ENCODE results near the gene INCENP.
"Not testable (repeated sequence)": the region's sequence is repeated elsewhere in the genome, so short reads cannot be mapped to it uniquely, and the experiment has no call there.

INCENP gene

DNA sequence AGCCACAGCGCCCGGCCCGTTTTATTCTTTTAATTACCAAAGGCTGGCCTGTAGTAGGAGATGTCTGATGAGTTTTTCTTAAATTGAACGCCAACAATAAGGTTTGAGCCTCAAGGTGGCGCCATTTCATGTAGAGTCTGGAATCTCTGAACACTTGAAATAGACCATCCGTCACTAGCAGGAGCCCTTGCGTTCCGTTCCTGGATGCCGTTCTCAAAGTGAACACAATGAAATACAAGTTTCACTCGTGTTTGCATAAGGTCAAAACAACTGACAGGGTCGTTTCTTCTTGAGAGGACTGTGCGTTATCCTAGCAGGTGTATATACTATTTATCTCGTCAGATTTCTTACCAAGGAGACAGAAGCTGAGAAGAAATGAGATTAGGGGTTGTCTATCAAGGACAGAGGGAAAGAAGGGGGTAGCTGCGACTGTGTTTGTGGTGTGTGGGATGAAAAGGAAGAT, 47.5 kb downstream of the INCENP start:
- peak; percentile 69 to 73 for DNase-seq (ENCODE audit: low read depth in 2 of 2)

DNA sequence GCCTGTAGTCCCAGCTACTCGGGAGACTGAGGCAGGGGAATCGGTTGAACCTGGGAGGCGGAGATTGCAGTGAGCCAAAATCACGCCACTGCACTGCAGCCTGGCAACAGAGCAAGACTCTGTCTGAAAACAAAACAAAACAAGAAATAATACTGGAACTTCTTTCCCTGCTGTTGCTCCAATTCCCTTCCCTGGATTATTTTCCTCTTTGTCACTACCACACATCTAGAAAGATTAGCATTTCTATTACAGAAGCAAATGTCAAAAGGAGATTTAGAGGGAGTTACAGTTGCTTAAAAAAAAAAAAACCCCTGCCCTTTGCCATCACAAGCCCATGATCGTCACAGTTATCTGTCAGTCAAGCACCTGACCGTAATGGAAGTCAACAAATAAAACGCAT, 48.5 kb downstream of the INCENP start:
- DNase-seq (ENCODE audit: low read depth in 2 of 2) = no peak

DNA sequence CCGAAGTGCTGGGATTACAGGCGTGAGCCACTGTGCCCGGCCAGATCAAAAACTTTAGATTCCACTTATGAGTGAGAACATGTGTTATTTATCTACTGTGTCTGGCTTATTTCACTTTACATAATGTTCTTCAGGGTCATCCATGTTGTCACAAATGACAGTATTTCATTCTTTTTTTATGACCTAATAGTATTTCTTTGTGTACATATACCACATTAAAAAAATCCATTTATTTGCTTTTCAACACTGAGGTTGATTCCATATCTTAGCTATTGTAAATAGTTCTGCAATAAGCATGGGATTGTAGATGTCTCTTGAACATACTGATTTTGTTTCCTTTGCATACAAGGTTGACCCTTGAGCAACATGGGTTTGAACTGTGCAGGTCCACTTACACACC, 53.0 kb downstream of the INCENP start:
- no peak for DNase-seq (ENCODE audit: low read depth in 2 of 2)

DNA sequence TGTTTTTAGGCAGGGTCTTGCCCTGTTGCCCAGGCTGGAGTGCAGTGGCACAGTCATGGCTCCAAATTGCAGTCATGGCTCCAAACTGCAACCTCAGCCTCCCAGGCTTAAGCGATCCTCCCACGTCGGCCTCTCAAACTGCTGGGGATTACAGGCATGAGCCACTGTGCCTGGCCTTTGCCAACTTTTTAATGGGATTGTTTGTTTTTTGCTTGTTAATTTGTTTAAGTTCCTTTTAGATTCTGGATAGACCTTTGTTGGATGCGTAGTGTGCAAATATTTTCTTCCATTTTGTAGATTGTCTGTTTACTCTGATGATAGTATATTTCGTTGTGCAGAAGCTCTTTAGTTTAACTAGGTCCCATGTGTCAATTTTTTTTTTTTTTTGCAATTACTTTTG, 56.2 kb downstream of the INCENP start:
- no peak for DNase-seq (ENCODE audit: low read depth in 2 of 2)

DNA sequence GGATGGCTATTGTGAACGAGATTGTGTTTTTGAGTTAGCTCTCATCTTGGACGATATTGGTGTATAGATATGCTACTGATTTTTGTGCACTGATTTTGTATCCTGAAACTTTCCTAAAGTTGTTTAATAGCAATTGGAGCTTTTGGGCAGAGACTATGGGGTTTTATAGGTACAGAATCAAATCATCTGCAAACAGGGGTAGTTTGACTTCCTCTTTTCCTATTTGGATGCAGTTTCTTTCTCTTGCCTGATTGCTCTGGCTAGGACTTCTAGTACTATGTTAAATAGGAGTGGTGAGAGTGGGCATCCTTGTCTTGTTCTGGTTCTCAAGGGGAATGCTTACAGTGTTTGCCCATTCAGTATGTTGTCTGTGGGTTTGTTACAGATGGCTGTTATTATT, 57.3 kb downstream of the INCENP start:
- DNase-seq (ENCODE audit: low read depth in 2 of 2) = no peak

DNA sequence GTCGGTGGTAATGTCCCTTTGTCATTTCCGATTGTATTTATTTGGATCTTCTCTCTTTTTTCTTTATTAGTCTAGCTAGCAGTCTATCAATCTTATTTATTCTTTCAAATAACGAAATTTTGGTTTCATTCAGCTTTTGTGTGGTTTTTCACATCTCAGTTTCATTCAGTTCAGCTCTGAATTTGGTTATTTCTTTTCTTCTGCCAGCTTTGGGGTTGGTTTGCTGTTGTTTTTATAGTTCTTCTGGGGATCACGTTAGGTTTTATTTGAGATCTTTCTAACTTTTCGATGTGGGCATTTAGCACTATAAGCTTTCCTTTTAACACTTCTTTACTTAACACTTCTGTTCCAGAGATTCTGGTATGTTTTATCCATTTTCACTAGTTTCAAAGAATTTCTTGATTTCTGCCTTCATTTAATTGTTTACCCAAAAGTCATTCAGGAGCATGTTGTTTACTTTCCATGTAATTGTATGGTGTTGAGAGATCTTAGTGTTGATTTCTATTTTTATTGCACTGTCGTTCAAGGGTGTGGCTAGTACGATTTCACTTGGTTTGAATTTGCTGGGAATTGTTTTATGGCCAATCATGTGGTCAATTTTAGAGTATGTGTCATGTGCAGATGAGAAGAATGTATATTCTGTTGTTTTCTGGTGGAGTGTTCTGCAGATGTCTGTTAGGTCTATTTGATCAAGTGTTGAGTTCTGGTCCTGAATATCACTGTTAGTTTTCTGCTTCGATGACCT, 58.5 kb downstream of the INCENP start:
- DNase-seq (ENCODE audit: low read depth in 2 of 2) = no peak

DNA sequence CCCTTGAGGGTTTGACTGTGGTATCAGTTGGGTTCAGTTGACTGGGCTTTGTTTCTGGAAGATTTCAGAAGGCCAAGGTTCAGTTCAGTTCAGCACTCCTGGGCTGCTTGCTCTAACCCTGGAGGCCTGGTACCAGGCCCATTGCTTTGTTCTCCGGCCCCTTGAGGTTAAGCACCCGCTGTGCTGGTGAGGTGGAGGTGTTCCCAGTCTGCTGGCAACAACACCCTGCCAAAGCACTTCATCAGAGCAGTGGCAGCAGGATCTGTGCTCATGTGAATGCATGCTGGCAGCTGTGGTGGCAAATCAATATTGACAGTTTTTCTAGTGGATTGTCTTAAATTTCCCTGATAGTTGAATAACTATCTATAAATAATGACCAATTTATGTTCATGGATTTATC, 62.4 kb downstream of the INCENP start:
- DNase-seq (ENCODE audit: low read depth in 2 of 2) = no peak

DNA sequence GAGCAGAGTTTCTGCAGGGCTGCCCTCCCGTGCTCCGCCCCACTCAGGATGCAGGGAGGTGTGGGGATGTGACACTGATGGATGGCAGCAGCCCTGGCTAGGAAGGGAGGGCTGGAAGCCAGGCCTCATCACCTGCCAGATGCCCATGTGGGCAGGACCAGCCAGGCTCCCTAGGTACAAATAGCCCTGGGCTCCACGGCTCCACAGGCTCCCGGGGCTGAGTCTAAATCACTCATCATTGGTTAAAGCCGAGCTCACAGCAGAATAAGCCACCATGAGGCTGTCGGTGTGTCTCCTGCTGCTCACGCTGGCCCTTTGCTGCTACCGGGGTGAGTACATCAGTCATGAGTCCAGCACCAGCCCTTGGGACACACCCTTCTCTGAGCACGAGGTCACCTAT, 66.2 kb downstream of the INCENP start, which contains the start of gene SCGB1D1:
Gene SCGB1D1, plus strand, starts transcription at position 206 of the 400 bp plus-strand sequence. Its CDS starts 69 bp downstream, at position 275.
- DNase-seq (ENCODE audit: low read depth in 2 of 2) = no peak

DNA sequence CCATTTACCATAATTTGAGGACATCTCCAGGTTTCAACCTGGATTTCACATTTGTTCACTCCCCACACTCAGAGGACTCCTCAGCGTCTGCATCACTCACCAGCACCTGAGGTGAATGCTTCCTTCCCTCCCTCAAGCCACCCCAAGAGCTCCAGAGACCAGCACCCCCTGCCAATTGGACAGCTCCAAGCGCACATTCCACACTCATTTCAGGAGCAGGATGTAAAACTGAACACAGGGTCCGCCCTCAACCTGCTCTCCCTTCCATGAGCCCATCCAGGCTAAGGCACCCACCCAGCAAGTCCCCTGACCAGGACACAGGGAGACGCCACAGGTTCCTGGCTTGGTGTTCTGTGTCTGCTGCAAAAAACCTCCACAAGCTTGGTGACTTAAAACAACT, 70.1 kb downstream of the INCENP start:
- no peak for DNase-seq (ENCODE audit: low read depth in 2 of 2)

DNA sequence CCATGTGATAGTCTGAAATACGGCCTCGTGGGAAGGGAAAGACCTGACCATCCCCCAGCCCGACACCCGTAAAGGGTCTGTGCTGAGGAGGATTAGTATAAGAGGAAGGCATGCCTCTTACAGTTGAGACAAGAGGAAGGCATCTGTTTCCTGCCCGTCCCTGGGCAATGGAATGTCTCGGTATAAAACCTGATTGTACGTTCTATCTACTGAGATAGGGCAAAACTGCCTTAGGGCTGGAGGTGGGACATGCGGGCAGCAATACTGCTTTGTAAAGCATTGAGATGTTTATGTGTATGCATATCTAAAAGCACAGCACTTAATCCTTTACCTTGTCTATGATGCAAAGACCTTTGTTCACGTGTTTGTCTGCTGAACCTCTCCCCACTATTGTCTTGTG, 71.2 kb downstream of the INCENP start:
- DNase-seq (ENCODE audit: low read depth in 2 of 2) = not testable (repeated sequence)

DNA sequence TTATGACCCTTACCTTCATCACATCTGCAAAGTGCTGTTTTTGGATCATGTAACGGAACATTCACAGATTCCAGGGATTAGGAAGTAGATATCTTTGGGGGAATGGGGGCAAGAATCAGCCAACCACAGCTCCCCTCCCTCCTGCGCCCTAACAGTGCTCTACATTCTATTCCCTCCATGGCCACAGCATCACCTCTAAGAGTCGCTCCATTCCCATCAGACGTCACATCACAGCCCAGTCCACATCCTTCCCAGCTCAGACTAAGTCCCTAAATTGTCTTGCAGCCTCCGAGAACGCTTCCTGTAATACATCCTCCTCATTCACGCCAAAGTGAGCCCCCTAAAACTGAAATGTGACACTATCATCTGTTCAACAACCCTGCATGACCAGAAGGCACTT, 72.1 kb downstream of the INCENP start:
- DNase-seq (ENCODE audit: low read depth in 2 of 2) = no peak

DNA sequence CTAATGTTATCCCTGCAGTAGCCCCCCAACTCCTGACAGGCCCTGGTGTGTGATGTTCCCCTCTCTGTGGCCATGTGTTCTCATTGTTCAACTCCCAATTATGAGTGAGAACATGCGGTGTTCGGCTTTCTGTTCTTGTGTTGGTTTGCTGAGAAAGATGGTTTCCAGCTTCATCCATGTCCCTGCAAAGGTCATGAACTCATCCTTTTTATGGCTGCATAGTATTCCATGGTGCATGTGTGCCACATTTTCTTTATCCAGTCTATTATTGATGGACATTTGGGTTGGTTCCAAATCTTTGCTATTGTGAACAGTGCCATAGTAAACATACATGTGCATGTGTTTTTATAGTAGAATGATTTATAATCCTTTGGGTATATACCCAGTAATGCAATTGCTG, 73.6 kb downstream of the INCENP start:
- not testable (repeated sequence) for DNase-seq (ENCODE audit: low read depth in 2 of 2)

DNA sequence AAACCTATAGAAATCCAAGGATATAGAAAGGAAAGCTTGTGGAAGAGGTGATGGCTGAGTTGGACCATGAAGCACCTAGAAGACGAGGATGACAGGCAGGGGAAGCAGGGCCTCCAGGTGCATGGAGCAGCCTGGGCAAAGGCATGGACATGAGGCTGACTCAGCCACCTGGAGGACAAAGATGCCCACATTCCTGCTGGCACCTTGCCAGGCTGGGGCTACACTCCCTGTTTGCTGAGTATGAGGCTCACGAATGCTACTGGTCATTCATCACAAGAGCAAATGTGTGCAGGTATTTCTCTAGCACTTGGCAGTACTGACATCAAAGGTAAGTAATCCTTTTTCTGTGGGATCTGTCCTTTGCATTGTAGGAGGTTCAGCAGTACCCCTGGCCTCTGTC, 77.6 kb downstream of the INCENP start:
- DNase-seq (ENCODE audit: low read depth in 2 of 2) = no peak
